SIG-M5 treated with dmso at 0.1 percent for 504 hours (cell line): ENCODE data around the gene TMTC1.

Experiments used
- DNase-seq: peaks from one replicate; lab custom pipeline; 2025; ENCODE audit not compliant: unreplicated experiment; lab: John Stamatoyannopoulos, UW

TMTC1 gene

GRCh38 chr12:29781188-29781587 is 2.6 kb downstream of the TMTC1 start:
- DNase-seq: no peak

GRCh38 chr12:29780084-29780483 is 3.7 kb downstream of the TMTC1 start:
- no peak for DNase-seq

GRCh38 chr12:29778531-29778930 is 5.2 kb downstream of the TMTC1 start:
- no peak for DNase-seq

GRCh38 chr12:29773076-29773475 is 10.7 kb downstream of the TMTC1 start:
- no peak for DNase-seq

- no peak for DNase-seq
Measured at GRCh38 chr12:29771786-29772185, 12.0 kb downstream of the TMTC1 start.

GRCh38 chr12:29771165-29771564 is 12.6 kb downstream of the TMTC1 start:
- no peak for DNase-seq

- no peak for DNase-seq
Measured at GRCh38 chr12:29769162-29769858, 14.4 kb downstream of the TMTC1 start.

- no peak for DNase-seq
Measured at GRCh38 chr12:29768372-29768771, 15.4 kb downstream of the TMTC1 start.

GRCh38 chr12:29763301-29763683 is 20.4 kb downstream of the TMTC1 start:
- DNase-seq: no peak

- DNase-seq: no peak
Measured at GRCh38 chr12:29762637-29763300, 21.0 kb downstream of the TMTC1 start.

- DNase-seq: no peak
Measured at GRCh38 chr12:29759950-29760349, 23.8 kb downstream of the TMTC1 start.

GRCh38 chr12:29756741-29757390 is 26.9 kb downstream of the TMTC1 start:
- DNase-seq: no peak

GRCh38 chr12:29754235-29755189 is 29.2 kb downstream of the TMTC1 start:
- no peak for DNase-seq

- DNase-seq: no peak
Measured at GRCh38 chr12:29752121-29752520, 31.6 kb downstream of the TMTC1 start.

GRCh38 chr12:29751676-29752075 is 32.1 kb downstream of the TMTC1 start:
- no peak for DNase-seq

GRCh38 chr12:29750928-29751220 is 32.9 kb downstream of the TMTC1 start:
- no peak for DNase-seq

GRCh38 chr12:29750131-29750927 is 33.4 kb downstream of the TMTC1 start:
- no peak for DNase-seq

- DNase-seq: no peak
Measured at GRCh38 chr12:29744365-29744764, 39.4 kb downstream of the TMTC1 start.

- DNase-seq: no peak
Measured at GRCh38 chr12:29743801-29744200, 39.9 kb downstream of the TMTC1 start.

- no peak for DNase-seq
Measured at GRCh38 chr12:29743077-29743476, 40.7 kb downstream of the TMTC1 start.

- no peak for DNase-seq
Measured at GRCh38 chr12:29742646-29743045, 41.1 kb downstream of the TMTC1 start.
